Liver (tissue), 3 donors: ENCODE data around the gene DMRTB1.

ENCODE experiments used
- CTCF ChIP-seq: fragments of 150-350 bp; IDR thresholded peaks from 2 replicates; pipeline ENCODE4 v1.5.1; 2017; ENCODE audit warnings: improper control_type of control experiment, low read depth, low read length; ENCODE audit not compliant: missing input control
- EGR1 ChIP-seq, 2 donors: IDR thresholded peaks; 2 replicates each; pipeline ENCODE4 v1.6.1; 2016 to 2018; ENCODE audit warnings: antibody characterized with exemption in 2 of 2, low read depth in 2 of 2
- JUND ChIP-seq, 2 donors: IDR thresholded peaks; 2 replicates each; pipeline ENCODE4 v1.6.1; 2016; ENCODE audit warnings: antibody characterized with exemption in 2 of 2
- MAX ChIP-seq: IDR thresholded peaks from 2 replicates; pipeline ENCODE4 v1.6.1; 2016; ENCODE audit warnings: antibody characterized with exemption
- RAD21 ChIP-seq, 2 donors: IDR thresholded peaks; 2 replicates each; pipeline ENCODE4 v1.6.1; 2016; ENCODE audit warnings: antibody characterized with exemption in 2 of 2, mild to moderate bottlenecking in 2 of 2
- SP1 ChIP-seq: IDR thresholded peaks from 2 replicates; pipeline ENCODE4 v1.6.1; 2018; ENCODE audit warnings: antibody characterized with exemption, mild to moderate bottlenecking
- donor health status: healthy.
- donor health status: healthy.

DNA sequence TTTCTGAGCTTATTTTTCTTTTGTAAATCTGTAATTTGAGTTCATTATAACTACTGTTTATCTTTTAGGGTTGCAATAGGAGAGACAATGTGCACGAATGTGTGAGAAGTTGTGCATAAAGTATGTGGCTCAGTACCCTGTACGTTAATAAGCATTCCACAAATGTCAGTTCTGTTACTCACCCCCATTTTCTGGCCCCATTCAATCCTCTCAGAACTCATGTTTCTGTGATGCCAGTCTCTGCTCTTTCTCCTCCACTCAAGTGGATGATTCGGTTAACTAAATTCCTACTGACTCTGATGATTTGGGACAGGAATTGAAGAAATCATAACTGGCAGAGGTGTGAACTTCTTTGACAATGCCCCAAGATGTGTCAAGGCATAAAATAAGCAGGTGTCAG lies 10.2 kb upstream of the DMRTB1 start:
- no peak for TF ChIP-seq RAD21 (IDR thresholded peaks at IDR 0.05)
- no peak for TF ChIP-seq JUND (IDR thresholded peaks at IDR 0.05)
- no peak for TF ChIP-seq CTCF
- no peak for TF ChIP-seq MAX
- no peak for TF ChIP-seq SP1
- TF ChIP-seq EGR1 (IDR thresholded peaks at IDR 0.05; ENCODE audit: low read depth in 2 of 2): no peak
